Measurements from ENCODE around the gene MVB12A. TPM values are rescaled to one million over a fixed set of nuclear protein-coding genes. Genes with fewer than 3 reads are reported as not detected.

MVB12A gene
- polyA plus RNA-seq, 2 of the 4 experiments (the other 2 are of a cell fraction) = 19.1 to 30.2 TPM

DNA sequence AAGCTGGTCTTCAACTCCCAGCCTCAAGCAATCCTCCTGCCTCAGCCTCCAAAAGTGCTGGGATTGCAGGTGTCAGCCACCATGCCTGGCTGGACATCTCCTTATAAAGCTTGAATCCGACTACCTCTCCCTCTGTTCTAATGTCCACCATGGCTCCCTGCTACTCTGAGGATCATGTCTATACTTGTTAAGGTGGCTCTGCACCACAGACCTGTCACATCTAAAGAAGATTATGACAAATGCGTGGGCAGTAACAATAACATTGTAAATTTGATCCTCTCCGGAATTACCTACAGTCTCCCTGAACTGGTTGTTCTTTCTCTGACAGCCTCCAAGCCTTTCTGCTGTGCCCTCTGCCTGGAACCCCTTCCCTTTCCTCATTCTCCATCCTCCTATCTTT, 39.1 kb downstream of the MVB12A start:
- Histone ChIP-seq H3K4me3 (no peak overlapping the region), H3K27ac (no peak overlapping the region), H3K4me1 (no peaks in the 10 kb centered on the region), H3K4me2 (no peak overlapping the region), H3K9me3 (no peaks in the 10 kb centered on the region)
- no peak for FAIRE-seq
- POLR2A ChIA-PET = no interaction called here
- CTCF ChIA-PET = interaction anchor here (0.6 kb wide), 1 partner anchor 347 kb away, joined by 3 read pairs; no protein-coding TSS in a partner anchor
- no peak for DNase-seq (ENCODE audit: low read depth in 1 of 2, low spot score in 1 of 2)
- no peak for ATAC-seq
- TF ChIP-seq ZFP36 (IDR thresholded peaks at IDR 0.05; ENCODE audit: borderline replicate concordance, partially characterized antibody) (no peak), SREBF2 (IDR thresholded peaks at IDR 0.05) (no peak), HDAC2 (IDR thresholded peaks at IDR 0.05) (no peak), CHD4 (IDR thresholded peaks at IDR 0.05; ENCODE audit: borderline replicate concordance) (no peak), TP53 (CRISPR knock-in tag; IDR thresholded peaks at IDR 0.05) (no peak), CBX2 (IDR thresholded peaks at IDR 0.05; ENCODE audit: borderline replicate concordance, low read depth) (no peak), BHLHE40 (IDR thresholded peaks at IDR 0.05; ENCODE audit: low read depth, low read length) (no peak)
- 51% methylated on average over 3 of the region's 3 CpGs for WGBS (ENCODE audit: missing lambda C conversion rate)

DNA sequence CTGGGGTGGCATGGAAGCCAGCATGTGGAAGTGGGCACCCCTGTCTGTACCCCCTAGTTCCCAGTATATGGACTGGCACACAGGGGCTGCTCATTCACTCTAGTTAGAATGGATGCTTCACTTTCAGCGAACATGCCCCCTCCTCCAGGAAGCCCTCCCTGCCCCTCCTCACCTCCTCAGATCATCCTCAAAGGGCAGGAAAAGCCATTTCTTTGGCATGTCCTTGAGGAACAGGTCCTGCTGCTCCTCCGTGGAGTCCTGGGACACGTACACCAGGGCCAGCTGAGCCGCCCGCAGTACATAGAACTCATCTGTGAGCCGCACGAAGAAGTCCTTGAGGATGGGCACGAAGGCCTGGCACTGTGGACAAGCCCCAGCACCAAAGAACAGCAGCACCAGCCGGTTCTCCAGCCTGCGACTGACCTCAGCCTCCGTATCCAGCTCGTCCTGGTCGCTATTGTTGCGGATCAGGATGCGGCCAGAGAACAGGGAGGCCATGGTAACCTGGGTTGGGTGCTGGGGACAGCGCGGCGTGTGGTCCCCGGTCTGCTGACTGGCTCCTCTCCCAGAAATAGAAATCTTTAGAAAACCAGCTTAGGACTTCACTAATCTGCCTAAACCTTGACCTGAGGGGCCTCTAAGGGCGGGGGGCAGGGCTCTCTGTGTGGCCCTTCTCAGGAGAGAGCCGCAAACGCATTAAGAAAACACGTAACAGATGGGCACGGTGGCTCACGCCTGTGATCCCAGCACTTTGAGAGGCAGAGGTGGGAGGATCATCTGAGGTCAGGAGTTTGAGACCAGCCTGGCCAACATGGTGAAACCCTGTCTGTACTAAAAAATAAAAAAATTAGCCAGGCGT, 40.8 kb downstream of the MVB12A start, which contains the start of gene NXNL1:
NXNL1 (minus strand) TSS at position 555 of the 859 bp plus-strand sequence; CDS start at position 498, 57 bp downstream.
- Histone ChIP-seq H3K4me2 (no peak within 1 kb of the TSS), H3K4me1 (no peaks in the 10 kb centered on the region), H3K9me3 (no peaks in the 10 kb centered on the region), H3K4me3 (no peak within 1 kb of the TSS), H3K27ac (no peak within 1 kb of the TSS)
- no peak for ATAC-seq
- WGBS (ENCODE audit: missing lambda C conversion rate) = 85% methylated on average over 18 of the region's 26 CpGs
- TF ChIP-seq ZFP36 (IDR thresholded peaks at IDR 0.05; ENCODE audit: borderline replicate concordance, partially characterized antibody) (peak; percentile 31), ZNF302 (CRISPR knock-in tag; IDR thresholded peaks at IDR 0.05) (no peak)
- ChIA-PET CTCF (interaction anchor here (1.9 to 2.2 kb wide), 2 partner anchors 12 to 36 kb away, joined by 6 to 8 read pairs; partner anchors contain the start of gene TMEM221), POLR2A (no interaction called here)
- no peak for DNase-seq (ENCODE audit: low read depth in 1 of 2, low spot score in 1 of 2)
- no peak for FAIRE-seq

DNA sequence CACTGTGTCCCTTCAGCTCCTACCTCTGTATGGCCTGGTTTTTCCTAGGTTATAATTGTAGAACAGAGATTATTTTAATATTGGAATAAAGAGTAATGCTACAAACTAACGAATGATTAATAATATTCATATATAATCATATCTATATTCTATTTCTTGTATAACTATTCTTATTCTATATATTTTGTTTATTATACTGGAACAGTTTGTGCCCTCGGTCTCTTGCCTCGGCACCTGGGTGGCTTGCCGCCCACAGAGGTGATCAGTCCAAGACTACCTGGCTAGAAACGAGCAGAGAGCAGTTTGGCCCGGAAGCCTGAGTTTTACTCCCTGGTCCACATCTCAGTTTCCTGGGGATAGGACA, 46.6 kb downstream of the MVB12A start:
- Histone ChIP-seq H3K27ac (no peak overlapping the region), H3K4me3 (no peak overlapping the region), H3K4me1 (peaks cover 28% of the 10 kb centered on the region; the same call in 2 of the 3 replicates), H3K9me3 (no peaks in the 10 kb centered on the region), H3K4me2 (no peak overlapping the region)
- no peak for FAIRE-seq
- ChIA-PET POLR2A (no interaction called here), CTCF (interaction anchor here (0.6 to 2.6 kb wide), 14 partner anchors 9 to 308 kb away, joined by 3 to 13 read pairs (median 4); partner anchors contain the start of genes CCDC194 and TMEM221)
- no peak for DNase-seq (ENCODE audit: low read depth in 1 of 2, low spot score in 1 of 2)
- ATAC-seq = no peak
- WGBS (ENCODE audit: missing lambda C conversion rate) = 32% methylated on average over 6 of the region's 6 CpGs
- TF ChIP-seq BHLHE40 (IDR thresholded peaks at IDR 0.05; ENCODE audit: low read depth, low read length) (no peak), RCOR1 (IDR thresholded peaks at IDR 0.05; ENCODE audit: low read depth, low read length) (no peak), NPAS2 (CRISPR knock-in tag; IDR thresholded peaks at IDR 0.05; ENCODE audit: borderline replicate concordance) (no peak), KDM5A (IDR thresholded peaks at IDR 0.05) (no peak), NFE2L2 (conservative IDR thresholded peaks at IDR 0.05; ENCODE audit: low read length) (no peak), EHMT2 (IDR thresholded peaks at IDR 0.05; ENCODE audit: low read depth) (no peak), FOSL2 (IDR thresholded peaks at IDR 0.05) (no peak), FOSL2 (CRISPR knock-in tag; IDR thresholded peaks at IDR 0.05) (no peak), MYC (IDR thresholded peaks at IDR 0.05; ENCODE audit: borderline replicate concordance, low read length) (no peak), HEYL (CRISPR knock-in tag; IDR thresholded peaks at IDR 0.05) (no peak), CHD4 (IDR thresholded peaks at IDR 0.05; ENCODE audit: borderline replicate concordance) (no peak), SREBF2 (IDR thresholded peaks at IDR 0.05) (no peak), JUNB (IDR thresholded peaks at IDR 0.05) (no peak)
- TF ChIP-seq, protein P1, sequence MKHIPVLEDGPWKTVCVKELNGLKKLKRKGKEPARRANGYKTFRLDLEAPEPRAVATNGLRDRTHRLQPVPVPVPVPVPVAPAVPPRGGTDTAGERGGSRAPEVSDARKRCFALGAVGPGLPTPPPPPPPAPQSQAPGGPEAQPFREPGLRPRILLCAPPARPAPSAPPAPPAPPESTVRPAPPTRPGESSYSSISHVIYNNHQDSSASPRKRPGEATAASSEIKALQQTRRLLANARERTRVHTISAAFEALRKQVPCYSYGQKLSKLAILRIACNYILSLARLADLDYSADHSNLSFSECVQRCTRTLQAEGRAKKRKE (CRISPR knock-in tag; IDR thresholded peaks at IDR 0.05; ENCODE audit: low read depth) = no peak
